ENCODE measurements around the gene SSC5D. TPM values are rescaled to one million over a fixed set of nuclear protein-coding genes. Genes with fewer than 3 reads are reported as not detected.

The SSC5D gene
- total RNA-seq, 4 donors from 2014 or later: 0.64 to 6.2 (median 3.0) TPM

DNA sequence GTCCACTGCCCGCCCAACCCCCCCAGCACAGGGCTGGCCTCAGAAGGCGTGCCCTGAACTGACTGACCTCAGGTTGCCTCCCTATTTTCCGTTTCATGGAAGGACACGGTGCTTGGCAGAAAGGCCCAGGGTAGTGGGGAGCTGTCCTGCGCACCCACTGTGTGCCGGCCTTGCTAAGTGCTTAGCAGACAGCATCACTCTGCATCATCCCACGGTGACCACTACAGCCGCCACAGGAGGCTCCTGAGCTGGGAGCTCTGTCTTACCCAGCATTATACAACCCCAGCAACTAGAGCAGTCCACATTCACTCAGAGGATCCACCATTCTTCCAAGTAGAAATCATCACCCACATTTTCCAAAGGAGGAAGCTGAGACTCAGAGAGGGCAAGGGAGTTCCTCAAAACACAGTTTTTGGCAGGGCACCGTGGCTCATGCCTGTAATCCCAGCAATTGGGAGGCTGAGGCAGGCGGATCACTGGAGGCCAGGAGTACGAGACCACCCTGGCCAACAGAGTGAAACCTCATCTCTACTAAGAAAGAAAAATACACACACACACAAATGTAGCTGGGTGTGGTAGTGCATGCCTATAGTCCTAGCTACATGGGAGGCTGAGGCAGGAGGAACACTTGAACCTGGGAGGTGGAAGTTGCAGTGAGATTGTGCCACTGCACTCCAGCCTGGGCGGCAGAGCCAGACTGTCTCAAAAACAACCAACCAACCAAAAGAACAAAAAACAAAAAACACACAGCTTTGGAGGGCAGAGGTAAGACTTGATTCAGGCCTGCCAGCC is 47.1 kb downstream of the SSC5D start:
- TF ChIP-seq CTCF (IDR thresholded peaks at IDR 0.05) (no peak), POLR2A (IDR thresholded peaks at IDR 0.05) (no peak)
- WGBS, 2 donors: 76 to 80% methylated on average over 12 of the region's 12 CpGs
- H3K4me3 ChIP-seq (ENCODE audit: low read depth, poor library complexity, severe bottlenecking): no peak overlapping the region
- no peak for DNase-seq (ENCODE audit: low spot score in 2 of 2)
- intact Hi-C loops (cut with DNase I; ENCODE audit: low total_unique reads): no loop called here

- intact Hi-C loops (cut with DNase I; ENCODE audit: low total_unique reads): no loop called here
- TF ChIP-seq CTCF (IDR thresholded peaks at IDR 0.05): no peak
- no peak for TF ChIP-seq POLR2A (IDR thresholded peaks at IDR 0.05)
- no peak overlapping the region for H3K4me3 ChIP-seq (ENCODE audit: low read depth, poor library complexity, severe bottlenecking)
- 87 to 89% methylated on average over 22 of the region's 22 CpGs for WGBS, 2 donors
- DNase-seq (ENCODE audit: low spot score in 2 of 2): no peak
Observed at GRCh38 chr19:55535965-55536350, 47.7 kb downstream of the SSC5D start.

- H3K4me3 ChIP-seq (ENCODE audit: low read depth, poor library complexity, severe bottlenecking): no peak overlapping the region
- intact Hi-C loops (cut with DNase I; ENCODE audit: low total_unique reads): no loop called here
- TF ChIP-seq CTCF (IDR thresholded peaks at IDR 0.05) (no peak), POLR2A (IDR thresholded peaks at IDR 0.05) (no peak)
- no peak for DNase-seq (ENCODE audit: low spot score in 2 of 2)
- WGBS, 2 donors: 87 to 89% methylated on average over 10 to 11 of the region's 11 CpGs
Observed at GRCh38 chr19:55536366-55536765, 48.1 kb downstream of the SSC5D start.

GRCh38 chr19:55536951-55537740 is 48.9 kb downstream of the SSC5D start, which contains the start of gene SBK2:
TSS of gene SBK2 (minus strand) at chr19:55537133. CDS start at chr19:55536294, 839 bp downstream.
- no peak for DNase-seq (ENCODE audit: low spot score in 2 of 2)

DNA sequence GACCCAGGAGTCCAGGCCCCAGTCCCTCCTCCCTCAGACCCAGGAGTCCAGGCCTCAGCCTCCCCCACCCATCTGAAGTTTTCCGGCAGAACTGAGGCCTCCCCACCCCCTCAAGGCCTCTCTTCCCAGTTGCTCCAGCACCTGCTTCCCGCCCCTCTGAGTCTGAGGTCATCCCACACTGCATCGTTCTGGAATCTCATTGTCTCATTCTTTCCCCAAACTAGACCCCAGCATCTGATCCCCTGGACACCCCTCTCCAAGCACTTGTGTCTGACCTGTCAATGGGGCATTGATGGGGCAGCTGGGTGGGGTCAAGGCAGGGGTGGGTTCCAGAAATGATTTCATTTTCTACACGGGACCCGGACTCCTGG is 49.5 kb downstream of the SSC5D start:
- no peak for DNase-seq (ENCODE audit: low spot score in 2 of 2)
- intact Hi-C loops (cut with DNase I; ENCODE audit: low total_unique reads): no loop called here
- TF ChIP-seq POLR2A (IDR thresholded peaks at IDR 0.05) (no peak), CTCF (IDR thresholded peaks at IDR 0.05) (no peak)
- WGBS, 2 donors: 70 to 74% methylated on average over 5 of the region's 5 CpGs
- H3K4me3 ChIP-seq (ENCODE audit: low read depth, poor library complexity, severe bottlenecking): no peak overlapping the region

More at GRCh38 chr19:55536951-55537740, 48.9 kb downstream of the SSC5D start, which contains the start of gene SBK2:
- intact Hi-C loops (cut with DNase I; ENCODE audit: low total_unique reads): no loop called here
- no peak within 1 kb of the TSS for H3K4me3 ChIP-seq (ENCODE audit: low read depth, poor library complexity, severe bottlenecking)
- no peak for TF ChIP-seq POLR2A (IDR thresholded peaks at IDR 0.05)
- no peak for TF ChIP-seq CTCF (IDR thresholded peaks at IDR 0.05)
- 30 to 77% methylated on average over 3 to 14 of the region's 14 CpGs for WGBS, 2 donors
